IPS-20b (cell line): ENCODE measurements around the gene IL24.

ENCODE experiments used
- H3K27ac ChIP-seq: one replicate; pipeline ENCODE4 v1.5.1; 2013; ENCODE audit warnings: low read length
- H3K27me3 ChIP-seq: 2 replicates; pipeline ENCODE4 v1.6.1; 2013; ENCODE audit warnings: mild to moderate bottlenecking, low read length, inconsistent platforms; ENCODE audit not compliant: insufficient read depth
- H3K36me3 ChIP-seq: 2 replicates; pipeline ENCODE4 v1.6.1; 2013; ENCODE audit warnings: low read depth, mild to moderate bottlenecking, inconsistent platforms, low read length, moderate library complexity; ENCODE audit not compliant: insufficient read depth
- H3K4me1 ChIP-seq: 2 replicates; pipeline ENCODE4 v1.6.1; 2013; ENCODE audit warnings: mild to moderate bottlenecking, control low read depth, inconsistent platforms, low read length, moderate library complexity; ENCODE audit not compliant: insufficient read depth
- H3K4me3 ChIP-seq: 2 replicates; pipeline ENCODE4 v1.5.1; 2013; ENCODE audit warnings: mild to moderate bottlenecking, low read length, inconsistent platforms
- H3K9ac ChIP-seq: 2 replicates; pipeline ENCODE4 v1.6.1; 2013; ENCODE audit warnings: low read depth, mild to moderate bottlenecking, inconsistent platforms, low read length, moderate library complexity
- H3K9me3 ChIP-seq: 2 replicates; pipeline ENCODE4 v1.6.1; 2013; ENCODE audit warnings: mild to moderate bottlenecking, low read depth, low read length, inconsistent platforms; ENCODE audit not compliant: insufficient read depth

IL24 gene

DNA sequence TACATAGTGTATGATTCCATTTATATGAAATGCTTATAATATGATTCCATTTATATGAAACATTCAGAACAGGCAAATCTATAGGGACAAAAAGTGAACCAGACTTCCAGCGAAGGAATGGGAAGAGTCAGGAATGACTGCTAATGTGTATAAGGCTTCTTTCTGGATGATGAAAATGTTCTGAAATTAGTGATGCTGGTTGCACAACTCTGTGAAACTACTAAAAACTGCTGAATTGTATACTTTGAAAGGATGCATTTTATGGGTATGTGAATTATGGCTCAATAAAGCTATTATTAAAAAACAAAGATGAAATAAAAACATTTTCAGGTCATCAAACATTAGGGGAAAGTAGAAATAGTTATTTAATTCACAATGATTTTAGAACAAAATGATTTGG is 14.1 kb upstream of the IL24 start:
- Histone ChIP-seq H3K4me3 (no peak overlapping the region), H3K27ac (no peak overlapping the region), H3K36me3 (no peaks in the 10 kb centered on the region), H3K4me1 (no peaks in the 10 kb centered on the region), H3K9ac (no peak overlapping the region), H3K9me3 (peaks cover 4% of the 10 kb centered on the region), H3K27me3 (no peaks in the 10 kb centered on the region)

DNA sequence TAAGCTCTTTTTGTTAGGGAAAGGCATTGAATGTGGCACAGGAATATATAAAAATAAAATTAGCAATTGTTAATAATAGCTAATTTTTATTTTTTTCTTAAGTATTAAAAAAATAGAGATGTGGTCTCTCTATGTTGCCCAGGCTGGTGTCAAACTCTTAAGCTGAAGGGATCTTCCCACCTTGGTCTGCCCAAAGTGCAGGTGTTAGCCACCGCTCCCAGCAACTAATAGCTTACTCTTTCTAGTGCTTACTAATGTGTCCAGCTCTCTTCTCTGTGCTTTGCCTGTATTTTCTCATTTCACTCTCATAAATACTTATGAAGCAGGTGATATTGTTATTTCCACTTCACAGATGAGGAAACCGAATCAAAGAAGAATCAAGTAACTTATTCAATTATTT is 13.4 kb upstream of the IL24 start:
- Histone ChIP-seq H3K27me3 (no peaks in the 10 kb centered on the region), H3K4me1 (no peaks in the 10 kb centered on the region), H3K27ac (no peak overlapping the region), H3K9me3 (no peaks in the 10 kb centered on the region; the same call in 1 of the 2 replicates), H3K36me3 (no peaks in the 10 kb centered on the region), H3K9ac (no peak overlapping the region), H3K4me3 (no peak overlapping the region)

DNA sequence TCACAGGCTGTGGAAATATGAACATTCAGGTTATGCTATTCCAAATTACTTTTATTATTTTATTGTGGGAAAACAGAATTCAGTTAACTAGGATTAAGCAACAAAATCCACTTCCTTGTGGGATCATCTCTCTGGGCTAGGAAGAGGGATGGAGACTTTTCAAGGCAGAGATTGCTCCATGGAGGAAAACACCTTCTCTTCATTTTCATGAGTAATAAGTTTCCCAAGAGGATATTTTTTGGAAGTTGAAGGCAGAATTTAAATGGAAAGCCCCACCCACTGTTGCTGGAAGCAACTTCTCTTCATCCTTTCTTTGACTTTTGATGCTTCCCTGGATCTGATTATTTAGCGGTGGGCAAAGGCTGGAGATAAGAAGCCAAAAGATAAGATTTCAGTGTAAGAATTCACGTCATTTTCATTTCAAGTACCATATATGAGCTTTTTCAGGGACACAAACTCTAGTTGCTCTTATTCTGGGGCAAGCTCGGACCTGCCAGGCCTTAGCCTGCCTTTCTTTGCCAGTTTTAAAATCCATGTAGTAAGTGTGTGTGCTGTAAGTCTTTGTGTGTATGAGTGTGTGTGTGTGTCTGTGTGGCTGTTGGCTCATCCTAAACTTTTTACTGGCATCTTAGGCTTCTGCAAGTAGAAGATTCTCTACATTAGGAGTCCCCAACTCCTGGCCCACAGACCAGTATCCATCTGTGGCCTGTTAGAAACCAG is 11.7 kb upstream of the IL24 start:
- Histone ChIP-seq H3K27ac (no peak overlapping the region), H3K9ac (no peak overlapping the region), H3K36me3 (no peaks in the 10 kb centered on the region)

DNA sequence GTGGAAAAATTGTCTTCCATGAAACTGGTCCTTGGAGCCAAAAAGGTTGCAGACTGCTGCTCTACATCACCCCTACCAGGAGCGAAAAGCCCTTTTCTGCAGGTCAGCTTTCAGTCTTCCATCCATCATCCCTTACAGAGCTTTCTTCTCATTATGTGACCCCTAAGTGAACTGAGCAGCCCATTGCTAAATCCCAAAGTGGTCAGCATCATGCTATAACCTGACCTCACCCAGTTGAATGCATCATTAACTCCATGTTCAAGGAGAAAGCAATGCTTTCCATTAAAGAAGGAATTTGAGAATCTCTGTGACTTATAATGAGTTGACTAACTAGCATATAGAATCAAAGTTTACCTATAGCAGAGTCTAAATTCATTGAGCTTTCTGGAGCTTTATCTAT is 10.4 kb upstream of the IL24 start:
- no peaks in the 10 kb centered on the region for H3K27me3 ChIP-seq
- H3K4me1 ChIP-seq, result peaks cover 8% of the 10 kb centered on the region
- no peak overlapping the region for H3K27ac ChIP-seq
- no peaks in the 10 kb centered on the region for H3K36me3 ChIP-seq
- H3K9me3 ChIP-seq, result no peaks in the 10 kb centered on the region
- no peak overlapping the region for H3K9ac ChIP-seq
- H3K4me3 ChIP-seq, result no peak overlapping the region

More for the DNA sequence above, 11.7 kb upstream of the IL24 start:
- Histone ChIP-seq H3K27me3 (no peaks in the 10 kb centered on the region), H3K4me3 (no peak overlapping the region), H3K9me3 (no peaks in the 10 kb centered on the region), H3K4me1 (peaks cover 5% of the 10 kb centered on the region)

DNA sequence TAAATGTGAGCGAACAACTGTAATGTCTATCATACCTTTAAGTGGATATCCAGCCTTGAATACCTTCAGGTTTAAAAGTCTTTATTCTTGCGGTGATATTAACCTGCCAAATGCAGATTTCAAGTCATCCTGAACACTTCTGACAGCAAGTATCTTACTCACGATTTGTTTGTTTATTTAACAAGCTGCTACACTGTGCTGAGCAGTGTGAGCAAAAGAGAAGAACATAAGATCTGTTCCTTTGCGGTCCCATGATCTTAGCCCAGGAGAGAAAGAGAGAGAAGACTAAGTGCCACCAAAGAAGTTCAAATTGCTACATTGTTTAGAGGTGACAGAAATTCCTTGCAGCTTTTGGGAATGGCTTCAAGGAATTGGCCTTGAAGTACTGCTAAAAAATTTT is 9.5 kb upstream of the IL24 start:
- no peaks in the 10 kb centered on the region for H3K36me3 ChIP-seq
- H3K27me3 ChIP-seq, result no peaks in the 10 kb centered on the region
- H3K4me3 ChIP-seq, result no peak overlapping the region
- no peak overlapping the region for H3K27ac ChIP-seq
- peaks cover 8% of the 10 kb centered on the region for H3K4me1 ChIP-seq
- H3K9ac ChIP-seq, result no peak overlapping the region
- H3K9me3 ChIP-seq, result no peaks in the 10 kb centered on the region

DNA sequence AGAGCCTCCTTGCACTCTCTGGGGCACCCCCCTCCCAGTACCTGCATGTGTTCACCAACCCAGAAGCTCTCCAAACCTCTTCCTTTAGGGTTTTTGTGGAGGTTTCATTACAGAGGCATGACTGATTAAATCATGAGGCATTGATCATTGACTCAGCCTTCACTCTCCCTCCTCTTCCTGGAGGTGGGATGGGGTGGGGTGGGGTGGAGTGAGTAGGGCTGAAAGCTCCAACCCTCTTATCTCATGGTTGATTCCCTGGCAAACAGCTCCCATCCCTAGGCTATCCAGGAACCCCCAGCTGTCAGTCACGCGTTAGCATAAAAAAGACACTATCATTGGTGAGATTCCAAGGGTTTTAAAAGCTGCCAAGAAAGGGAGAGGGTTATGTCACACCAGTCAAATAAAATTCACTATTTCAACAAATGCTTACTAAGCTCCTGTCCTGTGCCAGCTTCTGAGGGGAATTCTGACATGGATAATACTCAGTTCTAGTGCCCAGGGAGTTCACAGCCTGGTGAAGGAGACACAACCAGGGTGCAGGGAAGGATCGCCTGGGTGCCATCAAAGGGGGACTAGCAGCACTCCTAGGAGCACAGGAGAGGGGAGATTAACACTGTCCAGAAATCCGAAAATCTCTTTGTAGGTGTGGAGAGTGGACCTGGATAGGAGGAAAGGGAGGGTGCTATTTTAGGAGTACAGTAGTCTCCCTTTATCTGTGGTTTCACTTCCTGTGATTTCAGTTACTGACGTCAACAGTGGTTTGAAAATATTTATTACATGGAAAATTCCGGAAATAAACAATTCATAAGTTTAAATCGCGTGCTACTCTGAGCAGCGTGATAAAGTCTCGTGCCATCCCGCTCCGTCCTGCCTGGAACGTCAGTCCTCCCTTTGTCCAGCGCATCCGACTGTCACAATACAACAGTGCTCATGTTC is 6.8 kb upstream of the IL24 start:
- Histone ChIP-seq H3K27me3 (no peaks in the 10 kb centered on the region), H3K36me3 (no peaks in the 10 kb centered on the region), H3K4me3 (no peak overlapping the region), H3K9ac (no peak overlapping the region), H3K27ac (no peak overlapping the region), H3K4me1 (peaks cover 8% of the 10 kb centered on the region), H3K9me3 (no peaks in the 10 kb centered on the region)

DNA sequence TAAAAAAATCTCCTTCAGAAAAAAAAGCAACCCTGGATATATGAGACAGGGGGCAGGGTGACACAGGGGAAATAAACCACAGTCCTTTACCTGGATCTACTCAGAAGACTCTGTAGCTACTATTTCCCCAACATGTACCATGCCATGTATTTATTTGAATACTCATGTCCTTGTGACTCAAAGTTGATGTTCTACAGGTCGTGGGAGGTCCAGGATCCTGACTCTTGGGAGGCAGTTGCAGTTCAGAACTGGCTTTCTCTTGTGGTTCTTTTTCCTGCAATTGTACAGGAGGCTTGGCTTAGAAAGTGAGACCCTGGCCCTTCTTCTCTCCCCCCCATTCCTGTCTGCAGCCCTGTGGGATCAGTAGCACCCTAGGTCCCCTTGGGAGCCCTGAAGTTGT is 5.8 kb upstream of the IL24 start:
- Histone ChIP-seq H3K36me3 (no peaks in the 10 kb centered on the region), H3K27ac (no peak overlapping the region), H3K9ac (no peak overlapping the region), H3K4me1 (peaks cover 8% of the 10 kb centered on the region), H3K27me3 (no peaks in the 10 kb centered on the region), H3K4me3 (no peak overlapping the region), H3K9me3 (no peaks in the 10 kb centered on the region)

DNA sequence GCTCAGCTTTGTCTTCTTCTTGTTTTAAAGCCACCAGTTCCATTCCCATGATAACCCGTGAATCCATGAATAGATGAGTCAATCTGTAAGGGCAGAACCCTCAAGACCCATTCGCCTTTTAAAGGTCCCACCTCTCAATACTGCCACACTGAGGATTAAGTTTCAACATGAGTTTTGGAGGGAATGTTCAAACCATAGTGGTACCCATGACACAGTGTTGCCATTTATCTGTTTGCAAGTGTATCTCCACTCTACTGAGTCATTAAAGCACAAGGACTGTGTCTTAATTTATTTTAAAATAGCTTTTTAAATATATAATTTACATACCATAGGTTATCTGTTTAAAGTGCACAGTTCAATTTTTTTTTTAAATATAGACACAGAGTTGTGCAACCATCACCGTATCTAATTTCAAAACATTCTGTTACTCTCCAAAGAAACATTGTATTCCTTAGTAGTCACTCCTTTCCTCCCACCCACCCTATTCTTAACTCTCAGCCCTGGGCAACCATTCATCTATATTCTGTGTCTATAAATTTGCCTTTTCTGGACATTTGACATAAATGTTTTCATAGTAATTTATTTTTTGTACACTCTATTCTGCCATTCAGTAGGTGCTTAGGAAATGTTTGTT is 4.8 kb upstream of the IL24 start:
- H3K36me3 ChIP-seq, result no peaks in the 10 kb centered on the region
- H3K4me3 ChIP-seq, result no peak overlapping the region
- no peaks in the 10 kb centered on the region for H3K9me3 ChIP-seq
- peaks cover 8% of the 10 kb centered on the region for H3K4me1 ChIP-seq
- H3K27me3 ChIP-seq, result no peaks in the 10 kb centered on the region
- no peak overlapping the region for H3K9ac ChIP-seq
- H3K27ac ChIP-seq, result no peak overlapping the region

DNA sequence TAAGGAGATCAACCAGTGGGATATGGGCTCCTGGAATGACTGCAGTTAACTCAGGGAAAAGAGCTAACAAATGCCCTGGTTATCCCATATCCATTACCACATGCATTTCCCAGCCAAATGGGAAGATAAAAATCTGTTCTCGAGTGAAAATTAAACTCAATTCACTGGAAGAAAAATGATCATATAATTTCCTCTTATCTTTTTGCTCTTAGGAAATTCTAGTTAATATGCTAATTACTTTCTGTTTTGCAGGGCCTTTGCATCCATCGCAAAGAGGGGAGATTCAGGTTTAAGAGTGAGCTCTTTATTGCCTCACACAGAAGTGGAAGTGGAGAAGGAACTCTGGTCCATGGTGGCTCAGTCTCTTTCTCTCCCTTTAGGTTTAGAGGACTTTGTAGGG is 3.9 kb upstream of the IL24 start:
- Histone ChIP-seq H3K9ac (no peak overlapping the region), H3K4me1 (peaks cover 8% of the 10 kb centered on the region), H3K4me3 (no peak overlapping the region), H3K27me3 (no peaks in the 10 kb centered on the region), H3K9me3 (no peaks in the 10 kb centered on the region), H3K36me3 (no peaks in the 10 kb centered on the region), H3K27ac (no peak overlapping the region)

DNA sequence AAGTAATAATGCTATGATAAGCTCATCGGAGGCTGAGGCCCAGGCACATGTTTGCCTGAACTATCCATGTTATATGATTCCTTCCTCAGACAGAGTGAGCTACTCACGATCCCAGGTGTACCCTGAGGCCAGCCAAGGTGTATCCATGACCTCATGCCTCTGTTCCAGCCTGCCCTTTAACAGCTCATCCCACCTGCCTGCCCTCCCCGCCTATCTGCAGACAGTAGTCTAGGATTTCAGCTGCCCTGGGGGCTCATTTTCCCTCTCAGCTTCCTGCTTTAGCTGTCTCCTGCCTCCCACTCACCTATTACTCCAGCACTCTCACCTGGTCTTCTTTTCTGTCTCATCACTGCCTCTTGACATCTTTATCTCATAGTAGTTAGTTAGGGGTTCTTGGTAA is 1.9 kb upstream of the IL24 start:
- H3K27ac ChIP-seq, result no peak overlapping the region
- H3K9ac ChIP-seq, result no peak overlapping the region
- no peaks in the 10 kb centered on the region for H3K27me3 ChIP-seq
- no peaks in the 10 kb centered on the region for H3K36me3 ChIP-seq
- no peaks in the 10 kb centered on the region for H3K9me3 ChIP-seq
- H3K4me3 ChIP-seq, result no peak overlapping the region
- H3K4me1 ChIP-seq, result peaks cover 5% of the 10 kb centered on the region

DNA sequence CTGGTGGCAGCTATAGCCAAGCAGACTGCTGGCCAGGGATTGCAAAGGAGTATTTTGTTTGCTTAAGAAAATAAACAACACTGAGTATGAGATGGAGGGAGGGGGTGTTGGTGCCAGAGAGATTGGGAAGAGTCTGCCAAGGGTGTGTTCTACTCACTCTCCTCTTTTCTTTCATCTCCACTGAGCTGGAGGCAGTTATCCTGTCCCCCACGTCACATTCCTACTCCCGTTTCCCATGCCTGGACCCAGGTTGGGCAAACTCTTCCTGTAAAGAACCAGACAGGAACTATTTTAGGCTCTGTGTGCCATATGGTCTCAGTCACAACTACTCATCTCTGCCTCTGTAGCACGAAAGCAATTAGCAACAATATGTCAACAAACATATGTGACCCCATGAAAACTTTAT is 1.4 kb upstream of the IL24 start:
- Histone ChIP-seq H3K4me3 (no peak overlapping the region), H3K4me1 (peaks cover under 1% of the 10 kb centered on the region), H3K27ac (no peak overlapping the region), H3K9me3 (no peaks in the 10 kb centered on the region), H3K9ac (no peak overlapping the region), H3K27me3 (no peaks in the 10 kb centered on the region), H3K36me3 (no peaks in the 10 kb centered on the region)
